GM19193 (cell line): Measurements from ENCODE around the gene CYP46A1.

Experiments used
- POLR2A ChIP-seq: IDR thresholded peaks from 4 replicates; pipeline ENCODE4 v1.6.1; 2011; ENCODE audit not compliant: insufficient read depth, insufficient read length; ENCODE audit errors: extremely low read depth

Gene CYP46A1

GRCh38 chr14:99745307-99745951 lies 61.3 kb downstream of the CYP46A1 start:
- TF ChIP-seq POLR2A, result no peak

GRCh38 chr14:99747167-99747566 lies 63.1 kb downstream of the CYP46A1 start:
- TF ChIP-seq POLR2A, result no peak

DNA sequence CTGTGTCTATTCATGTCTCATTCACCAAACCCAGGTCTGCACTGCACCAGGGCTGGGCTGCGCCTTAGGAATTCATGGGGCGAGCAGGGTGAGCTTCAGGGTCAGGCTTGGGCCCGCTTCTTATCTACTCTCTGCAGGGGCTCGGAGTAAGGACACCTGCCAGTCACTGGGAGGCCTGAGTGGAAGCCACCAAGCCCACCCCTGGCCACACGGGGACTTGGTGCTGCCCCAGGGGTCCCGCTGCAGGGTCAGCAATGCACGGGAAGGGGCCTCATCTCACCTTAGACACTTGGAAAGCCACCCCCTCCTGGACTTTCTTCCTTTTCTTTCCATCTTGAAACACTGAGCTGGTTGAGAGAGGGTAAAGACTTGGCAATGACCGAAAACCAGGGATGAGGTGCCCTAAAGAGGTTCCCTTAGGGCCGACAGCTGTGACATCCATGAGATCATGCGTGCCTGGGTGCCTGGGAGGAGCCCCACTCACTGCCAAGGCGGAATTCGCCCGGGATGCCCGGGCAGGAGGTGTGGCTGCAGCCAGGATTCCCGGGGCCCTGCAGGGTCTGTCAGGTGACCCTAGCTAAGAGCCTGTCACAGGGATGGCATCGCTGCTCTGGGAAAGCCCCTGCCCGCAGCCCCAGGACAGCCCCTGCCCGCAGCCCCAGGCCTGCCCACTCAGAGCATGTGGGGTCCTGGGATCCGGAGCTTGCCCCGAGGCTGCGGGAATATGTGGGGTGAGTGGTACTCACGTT lies 63.7 kb downstream of the CYP46A1 start:
- no peak for TF ChIP-seq POLR2A

DNA sequence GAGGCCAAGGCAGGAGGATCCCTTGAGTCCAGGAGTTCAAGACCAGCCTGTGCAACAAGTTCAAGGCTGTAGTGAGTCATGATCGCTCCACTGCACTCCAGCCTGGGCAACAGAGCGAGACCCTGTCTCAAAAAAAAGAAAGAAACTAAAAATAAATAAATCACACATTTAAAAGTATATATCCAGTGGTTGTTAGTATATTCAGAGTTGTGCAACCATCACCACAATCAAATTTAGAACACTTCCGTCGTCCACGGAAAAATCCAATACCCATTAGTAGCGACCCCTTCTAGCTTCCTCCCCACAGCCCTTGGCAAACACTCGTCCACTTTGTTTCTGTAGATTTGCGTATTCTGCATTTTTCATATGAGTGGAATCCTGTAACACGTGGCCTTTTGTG lies 64.4 kb downstream of the CYP46A1 start:
- no peak for TF ChIP-seq POLR2A

DNA sequence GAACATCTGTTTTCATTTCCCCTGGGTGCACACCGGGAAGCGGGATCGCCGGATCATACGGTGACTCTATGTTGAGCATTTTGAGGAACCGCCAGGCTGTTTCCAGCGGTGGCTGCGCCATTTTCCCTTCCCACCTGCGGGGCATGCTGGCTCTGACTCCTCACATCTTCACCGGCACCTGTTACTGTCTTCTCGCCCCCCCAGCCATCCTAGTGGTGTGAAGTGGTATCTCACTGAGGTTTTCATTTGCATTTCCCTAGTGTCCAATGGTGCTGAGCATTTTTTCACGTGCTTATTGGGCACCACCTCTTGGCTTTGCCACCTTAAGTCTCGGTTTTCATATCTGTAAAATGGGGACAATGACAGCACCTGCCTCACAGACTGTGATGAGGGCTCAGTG lies 65.0 kb downstream of the CYP46A1 start:
- TF ChIP-seq POLR2A, result no peak

DNA sequence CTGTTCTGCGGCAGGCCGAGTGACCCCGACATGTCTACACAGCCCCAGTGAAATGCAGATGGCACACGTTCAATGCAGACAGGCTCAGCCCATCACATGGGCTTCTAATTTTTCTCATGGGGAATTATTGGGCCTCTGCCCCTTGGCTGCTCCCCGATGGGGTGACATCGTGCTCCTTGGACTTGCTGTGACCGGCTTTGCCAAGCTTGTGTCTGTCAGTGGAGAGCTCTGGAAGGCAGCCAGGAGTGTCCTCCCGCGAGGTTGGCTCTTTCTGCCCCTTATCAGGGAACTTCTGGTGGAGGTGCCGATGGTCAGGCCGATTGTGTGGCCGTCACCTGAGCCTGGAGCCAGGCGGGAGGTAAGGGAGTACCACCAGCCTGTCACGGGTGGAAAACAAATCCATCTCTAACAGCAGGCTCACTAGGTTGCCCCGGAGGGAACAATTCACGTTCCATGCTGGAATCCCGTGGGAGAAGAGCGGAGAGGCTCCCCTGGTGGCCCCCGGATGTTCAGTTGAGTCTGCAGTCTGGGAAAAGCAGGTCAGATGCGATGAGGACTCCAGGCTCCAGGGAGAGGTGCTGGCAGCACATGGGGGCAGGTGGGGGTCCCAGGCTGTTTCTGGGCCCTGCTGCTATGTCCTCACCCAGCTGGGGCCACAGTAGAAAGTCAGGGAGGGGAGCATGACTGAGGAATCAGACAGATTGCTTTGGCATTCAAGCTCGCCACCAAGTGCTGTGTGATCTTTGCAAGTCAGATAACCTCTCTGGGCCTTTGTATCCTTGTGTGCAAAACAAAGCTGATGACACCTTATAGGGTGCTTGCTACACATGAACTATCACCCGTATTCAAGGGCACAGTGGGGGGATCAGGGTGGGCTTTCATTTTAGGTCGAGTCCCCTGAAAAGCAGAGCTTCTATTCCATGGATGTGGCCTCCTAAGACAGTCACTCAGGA lies 65.9 kb downstream of the CYP46A1 start:
- no peak for TF ChIP-seq POLR2A

GRCh38 chr14:99750746-99751450 lies 66.8 kb downstream of the CYP46A1 start:
- TF ChIP-seq POLR2A, result no peak

GRCh38 chr14:99751539-99752485 lies 67.7 kb downstream of the CYP46A1 start:
- no peak for TF ChIP-seq POLR2A

DNA sequence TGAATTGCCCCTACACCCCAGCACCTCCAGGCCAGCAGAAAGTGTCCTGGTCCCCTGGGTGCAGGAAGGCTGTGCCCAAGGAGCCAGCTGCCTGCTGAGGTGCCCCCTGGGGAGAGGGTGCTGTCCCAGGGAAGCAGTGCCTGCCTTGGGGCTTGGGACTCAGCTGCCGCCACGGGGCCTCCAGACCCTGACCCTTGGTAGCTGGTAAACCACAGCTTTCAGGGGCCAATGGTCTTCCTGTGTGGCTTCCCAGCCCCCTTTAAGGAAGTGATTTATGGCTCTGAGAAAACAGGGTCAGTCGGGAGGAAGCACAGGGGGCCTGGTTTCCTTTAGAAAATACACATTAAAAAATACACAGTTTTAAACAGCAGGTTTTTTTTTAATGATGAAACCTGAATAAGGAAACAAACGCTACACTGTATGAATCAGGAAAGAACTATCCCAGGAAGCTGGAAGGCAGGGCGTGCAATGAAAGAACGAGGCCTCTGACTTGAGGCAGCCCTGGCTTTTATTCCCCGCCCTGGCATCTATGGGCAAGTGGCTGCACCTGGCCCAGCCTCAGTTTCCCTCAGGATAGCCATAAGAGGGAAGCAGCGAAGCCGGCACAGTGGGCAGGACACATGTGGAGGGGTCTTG lies 68.5 kb downstream of the CYP46A1 start:
- TF ChIP-seq POLR2A, result no peak

DNA sequence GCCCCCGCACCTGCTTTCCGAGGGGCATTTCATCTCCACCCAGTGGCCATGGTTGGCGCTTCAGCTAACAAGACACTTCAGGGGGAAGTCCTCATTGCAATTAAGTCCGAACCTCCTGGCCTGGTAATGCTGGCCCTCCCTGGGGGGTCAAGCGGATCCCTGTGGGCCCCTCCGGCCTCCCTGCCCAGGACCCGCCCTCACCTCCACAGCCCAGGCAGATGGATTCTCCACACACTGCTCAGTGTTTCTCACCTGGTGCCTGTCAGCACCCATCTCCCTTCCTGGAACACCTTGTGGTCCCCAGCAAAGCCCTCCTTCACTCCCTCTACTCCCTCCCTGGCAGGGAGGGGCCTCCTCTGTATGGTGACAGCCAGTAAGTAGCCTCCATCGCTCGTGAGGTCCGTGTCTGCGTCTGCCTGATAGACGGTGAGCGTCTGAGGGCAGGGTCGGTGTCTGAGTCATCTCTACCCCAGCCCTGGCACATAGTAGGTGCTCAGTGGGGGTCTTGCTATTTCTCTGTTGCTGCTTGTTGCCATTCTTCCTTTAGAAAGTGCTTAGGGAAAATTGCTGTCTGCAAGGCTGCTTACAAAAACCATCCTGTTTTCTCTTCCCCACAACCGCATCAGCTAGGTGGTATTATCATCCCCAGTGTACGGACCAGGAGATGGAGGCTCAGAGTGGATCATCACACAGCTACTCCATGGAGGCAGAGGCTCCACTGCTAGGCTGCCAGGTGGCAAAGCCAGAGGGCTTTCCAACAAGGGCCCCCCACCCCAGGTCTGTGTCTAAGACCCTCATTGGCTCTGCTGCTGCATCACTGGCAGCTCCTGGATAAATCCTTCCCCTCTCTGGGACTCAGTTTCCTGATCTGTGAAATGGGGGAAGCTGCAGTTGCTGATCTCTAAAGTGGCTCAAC lies 69.4 kb downstream of the CYP46A1 start:
- TF ChIP-seq POLR2A, result no peak

DNA sequence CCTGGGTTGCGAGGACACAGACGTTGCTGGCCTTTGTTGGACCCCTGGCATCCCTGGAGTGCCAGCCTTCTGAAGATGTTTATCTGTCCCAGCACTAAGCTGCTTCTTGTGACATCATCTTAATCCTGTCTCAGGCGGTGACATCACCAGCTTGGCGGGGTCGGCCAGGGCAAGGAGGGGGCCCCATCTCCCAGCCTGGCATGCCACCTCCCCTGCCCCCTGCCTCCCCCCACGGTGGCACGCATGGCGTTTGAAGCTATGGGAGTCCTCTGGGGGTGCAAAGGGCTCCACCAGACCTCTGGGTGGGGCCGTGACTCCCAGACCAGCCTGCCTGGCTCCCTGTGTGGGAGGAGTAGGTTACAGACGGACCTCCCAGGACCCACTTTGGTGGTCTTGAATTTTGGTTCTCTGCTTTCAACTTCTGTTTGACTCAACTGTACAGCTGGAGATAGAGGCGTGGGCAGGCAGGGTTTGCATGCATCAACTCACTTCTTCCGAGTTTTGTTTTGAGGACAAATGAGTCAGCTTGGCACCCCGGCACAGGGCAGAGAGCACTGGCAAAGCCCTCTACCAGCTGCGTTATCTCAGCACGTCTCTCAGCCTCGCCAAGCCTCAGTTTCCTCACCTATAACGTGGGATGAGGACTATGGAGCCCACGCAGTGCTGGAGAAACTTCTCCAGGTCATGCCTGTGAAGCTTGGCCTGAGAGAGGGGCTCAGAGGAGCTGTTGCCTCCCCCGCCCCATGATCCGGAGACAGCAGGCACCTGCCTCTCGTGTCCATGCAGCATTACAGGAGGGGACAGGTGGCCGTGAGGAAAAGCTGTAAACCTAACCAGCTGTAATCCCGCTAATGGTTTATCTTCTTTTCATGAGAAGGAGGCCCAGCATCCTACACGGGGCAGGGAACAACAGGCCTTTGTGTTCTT lies 70.3 kb downstream of the CYP46A1 start:
- no peak for TF ChIP-seq POLR2A
